Measurements from ENCODE around the gene TMEM217. TPM values are rescaled to one million over a fixed set of nuclear protein-coding genes. Genes with fewer than 3 reads are reported as not detected.

Gene TMEM217
- total RNA-seq, 1 experiment from 2014 or later, result 2.4 TPM

- Histone ChIP-seq H3K4me2 (ENCODE audit: low read length) (no peak overlapping the region), H3K4me1 (ENCODE audit: insufficient read depth, low read length) (no peaks in the 10 kb centered on the region), H4K20me1 (ENCODE audit: low read length) (no peaks in the 10 kb centered on the region), H3K4me3 (ENCODE audit: low read length) (no peak overlapping the region), H3K36me3 (ENCODE audit: low read depth, low read length) (no peaks in the 10 kb centered on the region), H3K9me2 (replicated peaks; ENCODE audit: low read length) (no peaks in the 10 kb centered on the region), H3K9ac (ENCODE audit: low read length) (no peak overlapping the region), H3F3A (ENCODE audit: low read length, unreplicated experiment) (no peaks in the 10 kb centered on the region), H3K79me2 (ENCODE audit: low read length) (no peaks in the 10 kb centered on the region), H3K27ac (ENCODE audit: low read length) (no peak overlapping the region), H3K27me3 (ENCODE audit: low read length) (no peaks in the 10 kb centered on the region), H3K9me3 (ENCODE audit: low read length) (no peaks in the 10 kb centered on the region), H2AFZ (ENCODE audit: low read length) (no peak overlapping the region)
- TF ChIP-seq EZH2 (IDR thresholded peaks at IDR 0.05; ENCODE audit: low read length, unreplicated experiment) (no peak), CTCF (conservative IDR thresholded peaks at IDR 0.05; ENCODE audit: low read depth, low read length) (no peak), EZH2phosphoT487 (IDR thresholded peaks at IDR 0.05; ENCODE audit: borderline replicate concordance, low read length) (no peak)
- ATAC-seq, result no peak
- BruUV-seq (replicated peaks), result no TSS peak
- intact Hi-C loops (cut with micrococcal nuclease), result no loop called here
- DNase-seq, result no peak
- ChIA-PET CTCF (no interaction called here), POLR2A (ENCODE audit: unreplicated experiment) (no interaction called here)
Observed at GRCh38 chr6:37232430-37233017, 25.4 kb downstream of the TMEM217 start.

GRCh38 chr6:37230104-37230503 is 27.8 kb downstream of the TMEM217 start:
- ATAC-seq, result no peak

More at GRCh38 chr6:37230104-37230503, 27.8 kb downstream of the TMEM217 start:
- no peaks in the 10 kb centered on the region for H3F3A ChIP-seq (ENCODE audit: low read length, unreplicated experiment)
- no peak overlapping the region for H3K4me3 ChIP-seq (ENCODE audit: low read length)
- intact Hi-C loops (cut with micrococcal nuclease), result no loop called here
- H2AFZ ChIP-seq (ENCODE audit: low read length), result no peak overlapping the region
- no peak overlapping the region for H3K9ac ChIP-seq (ENCODE audit: low read length)
- H3K4me1 ChIP-seq (ENCODE audit: insufficient read depth, low read length), result no peaks in the 10 kb centered on the region
- H3K27ac ChIP-seq (ENCODE audit: low read length), result no peak overlapping the region
- no peaks in the 10 kb centered on the region for H3K9me2 ChIP-seq (replicated peaks; ENCODE audit: low read length)
- H3K9me3 ChIP-seq (ENCODE audit: low read length), result no peaks in the 10 kb centered on the region
- H3K36me3 ChIP-seq (ENCODE audit: low read depth, low read length), result no peaks in the 10 kb centered on the region
- no peak for TF ChIP-seq EZH2phosphoT487 (IDR thresholded peaks at IDR 0.05; ENCODE audit: borderline replicate concordance, low read length)
- TF ChIP-seq CTCF (conservative IDR thresholded peaks at IDR 0.05; ENCODE audit: low read depth, low read length), result no peak
- no peak for TF ChIP-seq EZH2 (IDR thresholded peaks at IDR 0.05; ENCODE audit: low read length, unreplicated experiment)
- no peaks in the 10 kb centered on the region for H3K79me2 ChIP-seq (ENCODE audit: low read length)
- CTCF ChIA-PET, result no interaction called here
- no peak for DNase-seq
- no peaks in the 10 kb centered on the region for H4K20me1 ChIP-seq (ENCODE audit: low read length)
- POLR2A ChIA-PET (ENCODE audit: unreplicated experiment), result no interaction called here
- H3K27me3 ChIP-seq (ENCODE audit: low read length), result no peaks in the 10 kb centered on the region
- no peak overlapping the region for H3K4me2 ChIP-seq (ENCODE audit: low read length)
- no TSS peak for BruUV-seq (replicated peaks)
